ENCODE data around the gene FAM222A. TPM values are rescaled to one million over a fixed set of nuclear protein-coding genes. Genes with fewer than 3 reads are reported as not detected.

FAM222A gene
- polyA plus RNA-seq, 1 donor (not counting 4 experiments of a cell fraction or from before 2014, with no cell fraction given), result 0.05 TPM

GRCh38 chr12:109671502-109671901, 42.1 kb upstream of the FAM222A start:
- H3K4me1 ChIP-seq (ENCODE audit: control insufficient read depth, extremely low read depth, insufficient read depth, low read length), result no peaks in the 10 kb centered on the region
- H3K9me1 ChIP-seq (ENCODE audit: control insufficient read depth, extremely low read depth, insufficient read depth, low read length), result no peaks in the 10 kb centered on the region
- no peak overlapping the region for H2AFZ ChIP-seq (ENCODE audit: control insufficient read depth, low read length)
- DNase-seq (ENCODE audit: low read depth, low spot score), result no peak
- no peak overlapping the region for H3K4me2 ChIP-seq (ENCODE audit: control insufficient read depth, extremely low read depth, insufficient read depth, low read depth, low read length)
- FAIRE-seq, result no peak
- H3K27ac ChIP-seq (ENCODE audit: control insufficient read depth, insufficient read depth, low read length), result no peak overlapping the region
- no peaks in the 10 kb centered on the region for H3K79me2 ChIP-seq (ENCODE audit: control insufficient read depth, insufficient read depth, low read length)
- H3K9me3 ChIP-seq (ENCODE audit: control insufficient read depth, low read depth, low read length), result no peaks in the 10 kb centered on the region
- H3K9ac ChIP-seq (ENCODE audit: control insufficient read depth, extremely low read depth, insufficient read depth, low read length), result no peak overlapping the region
- no peaks in the 10 kb centered on the region for H4K20me1 ChIP-seq (ENCODE audit: control insufficient read depth, extremely low read depth, insufficient read depth, low read length)
- no peak overlapping the region for H3K4me3 ChIP-seq (ENCODE audit: control insufficient read depth in 2 of 3, extremely low read depth in 1 of 3, insufficient read depth in 2 of 3, low read depth in 1 of 3, low read length in 3 of 3)
- dilution Hi-C loops (cut with MboI; ENCODE audit: extremely low pct_ligation_motif_present, low sequenced_read_pairs), result no loop called here
- peaks cover 6% of the 10 kb centered on the region for H3K27me3 ChIP-seq (ENCODE audit: control insufficient read depth, extremely low read depth, insufficient read depth, low read length)
- H3K36me3 ChIP-seq (ENCODE audit: control insufficient read depth in 2 of 2, extremely low read depth in 1 of 2, insufficient read depth in 2 of 2, low read length in 2 of 2), result no peaks in the 10 kb centered on the region
- TF ChIP-seq EZH2 (IDR thresholded peaks at IDR 0.05; ENCODE audit: low read length), result no peak
- no peak for TF ChIP-seq CTCF (optimal IDR thresholded peaks at IDR 0.05 in 1 of 3, IDR thresholded peaks at IDR 0.05 in 1 of 3, conservative IDR thresholded peaks at IDR 0.05 in 1 of 3; ENCODE audit: extremely low read depth in 1 of 3, insufficient read depth in 2 of 3, low read length in 3 of 3)

- no peak overlapping the region for H3K27ac ChIP-seq (ENCODE audit: control insufficient read depth, insufficient read depth, low read length)
Observed at GRCh38 chr12:109673379-109673778, 40.2 kb upstream of the FAM222A start.

More at GRCh38 chr12:109673379-109673778, 40.2 kb upstream of the FAM222A start:
- Histone ChIP-seq H3K4me3 (ENCODE audit: control insufficient read depth in 2 of 3, extremely low read depth in 1 of 3, insufficient read depth in 2 of 3, low read depth in 1 of 3, low read length in 3 of 3) (no peak overlapping the region), H3K27me3 (ENCODE audit: control insufficient read depth, extremely low read depth, insufficient read depth, low read length) (peaks cover 18% of the 10 kb centered on the region), H3K9ac (ENCODE audit: control insufficient read depth, extremely low read depth, insufficient read depth, low read length) (no peak overlapping the region), H3K4me2 (ENCODE audit: control insufficient read depth, extremely low read depth, insufficient read depth, low read depth, low read length) (no peak overlapping the region), H3K9me3 (ENCODE audit: control insufficient read depth, low read depth, low read length) (no peaks in the 10 kb centered on the region), H4K20me1 (ENCODE audit: control insufficient read depth, extremely low read depth, insufficient read depth, low read length) (no peaks in the 10 kb centered on the region), H2AFZ (ENCODE audit: control insufficient read depth, low read length) (no peak overlapping the region), H3K9me1 (ENCODE audit: control insufficient read depth, extremely low read depth, insufficient read depth, low read length) (no peaks in the 10 kb centered on the region), H3K36me3 (ENCODE audit: control insufficient read depth in 2 of 2, extremely low read depth in 1 of 2, insufficient read depth in 2 of 2, low read length in 2 of 2) (no peaks in the 10 kb centered on the region), H3K79me2 (ENCODE audit: control insufficient read depth, insufficient read depth, low read length) (no peaks in the 10 kb centered on the region), H3K4me1 (ENCODE audit: control insufficient read depth, extremely low read depth, insufficient read depth, low read length) (no peaks in the 10 kb centered on the region)
- TF ChIP-seq CTCF (optimal IDR thresholded peaks at IDR 0.05 in 1 of 3, IDR thresholded peaks at IDR 0.05 in 1 of 3, conservative IDR thresholded peaks at IDR 0.05 in 1 of 3; ENCODE audit: extremely low read depth in 1 of 3, insufficient read depth in 2 of 3, low read length in 3 of 3) (no peak), EZH2 (IDR thresholded peaks at IDR 0.05; ENCODE audit: low read length) (no peak)
- FAIRE-seq, result no peak
- DNase-seq (ENCODE audit: low read depth, low spot score), result no peak
- dilution Hi-C loops (cut with MboI; ENCODE audit: extremely low pct_ligation_motif_present, low sequenced_read_pairs), result no loop called here

Data from keratinocyte (primary cell).